Small intestine (tissue), 16 donors: Measurements from ENCODE around the gene GPX4. TPM values are rescaled to one million over a fixed set of nuclear protein-coding genes. Genes with fewer than 3 reads are reported as not detected.

ENCODE experiments used
- DNase-seq, 2 donors: peaks; one replicate each; pipeline versions ENCODE4 v3.0.0 to v3.0.0-alpha.2; 2013
- FAIRE-seq: peaks from 2 replicates; lab custom pipeline; 2012; peaks lifted over from hg19 to GRCh38; lab: Jason Lieb, UNC
- H3K27ac ChIP-seq, 3 donors: one replicate each; pipeline ENCODE4 v1.5.1; 2013; ENCODE audit warnings: low read length in 2 of 3, mild to moderate bottlenecking in 2 of 3, control low read depth in 1 of 3, inconsistent platforms in 1 of 3, low read depth in 1 of 3, moderate library complexity in 1 of 3
- H3K27me3 ChIP-seq, 3 donors: one replicate each; pipeline ENCODE4 v1.6.1; 2013; ENCODE audit warnings: low read length in 3 of 3, inconsistent platforms in 1 of 3; ENCODE audit not compliant: control insufficient read depth in 3 of 3, insufficient read depth in 3 of 3
- H3K36me3 ChIP-seq, 3 donors: one replicate each; pipeline ENCODE4 v1.6.1; 2013; ENCODE audit warnings: low read length in 3 of 3, inconsistent platforms in 1 of 3, low read depth in 1 of 3, mild to moderate bottlenecking in 1 of 3, moderate library complexity in 1 of 3; ENCODE audit not compliant: control insufficient read depth in 3 of 3, insufficient read depth in 2 of 3
- H3K4me1 ChIP-seq, 3 donors: one replicate each; pipeline ENCODE4 v1.6.1; 2013; ENCODE audit warnings: low read length in 2 of 3, inconsistent platforms in 1 of 3, low read depth in 1 of 3, mild to moderate bottlenecking in 1 of 3, moderate library complexity in 1 of 3; ENCODE audit not compliant: control insufficient read depth in 3 of 3, insufficient read depth in 2 of 3
- H3K4me3 ChIP-seq, 3 donors: one replicate each; pipeline ENCODE4 v1.5.1; 2013; ENCODE audit warnings: low read length in 3 of 3, control low read depth in 1 of 3, inconsistent platforms in 1 of 3, low read depth in 1 of 3, mild to moderate bottlenecking in 1 of 3, moderate library complexity in 1 of 3
- H3K9me3 ChIP-seq, 2 donors: one replicate each; pipeline ENCODE4 v1.6.1; 2013; ENCODE audit warnings: low read depth in 1 of 2, low read length in 1 of 2; ENCODE audit not compliant: control insufficient read depth in 2 of 2, insufficient read depth in 1 of 2
- WGBS, 3 donors: extraction: QIAGEN DNeasy Blood & Tissue Kit; methylation state at CpG; one replicate each; pipeline ENCODE4 v1.1.7; 2013; 5-methylcytosine and 5-hydroxymethylcytosine counted together
- long read RNA-seq, 10 donors: transcript quantifications; one replicate each; lab custom pipeline, GENCODE V29; 2026
- polyA plus RNA-seq, 4 donors: library from polyadenylated mRNA; stranded (reverse) in 3 of 4; unstranded in 1 of 4; fragments of 200-250 nt in 3 of 4; fragments of 120-200 nt in 1 of 4; gene quantifications; one replicate each; pipeline versions ENCODE4 v1.2.1 to v1.2.3, GENCODE V29; 2013
- donor health status: healthy with polysubstance abuse.
- donor health status: control.
- donor health status: control.
- donor health status: Bipolar disorder and iron deficiency.
- donor health status: healthy.

The GPX4 gene
- 1,000 to 10,000 TPM in 2 of 4 donors, 100 to 1,000 TPM in 2; 335 to 1,298 (median 781) TPM for polyA plus RNA-seq
- long read RNA-seq, donor 1: 0 reads
- long read RNA-seq, donor 2, transcript GPX4-201 (7 exons, 919 nt): major isoform, 62 of 112 reads
- long read RNA-seq, donor 2, partial matches to known transcripts: 10 of 112 reads
- long read RNA-seq, donor 2, other reads (novel, unspliced or antisense): 35 of 112 reads
- long read RNA-seq, donor 3, transcript GPX4-204 (6 exons, 536 nt): minor isoform, 6 of 164 reads
- long read RNA-seq, donor 3, transcript GPX4-201 (7 exons, 919 nt): major isoform, 89 of 164 reads
- long read RNA-seq, donor 3, partial matches to known transcripts: 14 of 164 reads
- long read RNA-seq, donor 3, other reads (novel, unspliced or antisense): 53 of 164 reads
- long read RNA-seq, donor 4, partial matches to known transcripts: 0 of 1 reads
- long read RNA-seq, donor 4, other reads (novel, unspliced or antisense): 0 of 1 reads
- long read RNA-seq, donor 5, transcript GPX4-201 (7 exons, 919 nt): major isoform, 24 of 51 reads
- long read RNA-seq, donor 5, partial matches to known transcripts: 21 of 51 reads
- long read RNA-seq, donor 5, other reads (novel, unspliced or antisense): 5 of 51 reads
- long read RNA-seq, donor 6, transcript GPX4-201 (7 exons, 919 nt): major isoform, 140 of 255 reads
- long read RNA-seq, donor 6, partial matches to known transcripts: 46 of 255 reads
- long read RNA-seq, donor 6, other reads (novel, unspliced or antisense): 65 of 255 reads
- long read RNA-seq, donor 7, transcript GPX4-201 (7 exons, 919 nt): major isoform, 247 of 421 reads
- long read RNA-seq, donor 7, transcript GPX4-204 (6 exons, 536 nt): minor isoform, 7 of 421 reads
- long read RNA-seq, donor 7, partial matches to known transcripts: 24 of 421 reads
- long read RNA-seq, donor 7, other reads (novel, unspliced or antisense): 137 of 421 reads
- long read RNA-seq, donor 8, transcript GPX4-201 (7 exons, 919 nt): major isoform, 13 of 20 reads
- long read RNA-seq, donor 8, partial matches to known transcripts: 0 of 20 reads
- long read RNA-seq, donor 8, other reads (novel, unspliced or antisense): 5 of 20 reads
- long read RNA-seq, donor 9, transcript GPX4-201 (7 exons, 919 nt): major isoform, 22 of 29 reads
- long read RNA-seq, donor 9, partial matches to known transcripts: 0 of 29 reads
- long read RNA-seq, donor 9, other reads (novel, unspliced or antisense): 5 of 29 reads
- long read RNA-seq, donor 10, transcript GPX4-204 (6 exons, 536 nt): minor isoform, 5 of 189 reads
- long read RNA-seq, donor 10, transcript GPX4-201 (7 exons, 919 nt): major isoform, 104 of 189 reads
- long read RNA-seq, donor 10, partial matches to known transcripts: 26 of 189 reads
- long read RNA-seq, donor 10, other reads (novel, unspliced or antisense): 52 of 189 reads

GRCh38 chr19:1103708-1104310, at the start of gene GPX4:
Gene GPX4 (plus strand): TSS chr19:1103994. CDS start chr19:1104044, 50 bp downstream.
- DNase-seq (peak; percentile 100), FAIRE-seq (peak; percentile 15)
- peak within 1 kb of the TSS; percentile 98 to 100 (median 99) for H3K27ac ChIP-seq
- WGBS, 3 donors: 0 to 1% (median 0%) methylated on average over 41 to 75 of the region's 75 CpGs
- H3K27me3 ChIP-seq: no peaks in the 10 kb centered on the region
- peaks cover 9 to 35% (median 13%) of the 10 kb centered on the region in 3 donors for H3K36me3 ChIP-seq
- peaks cover 0 to 54% (median 9%) of the 10 kb centered on the region in 3 donors for H3K4me1 ChIP-seq
- H3K4me3 ChIP-seq: peak within 1 kb of the TSS; percentile 86 to 95 (median 86)
- H3K9me3 ChIP-seq: no peaks in the 10 kb centered on the region

GRCh38 chr19:1054102-1055027, 49.4 kb upstream of the GPX4 start:
- Histone ChIP-seq H3K27ac (no peak overlapping the region), H3K27me3 (no peaks in the 10 kb centered on the region), H3K4me1 (no peaks in the 10 kb centered on the region), H3K9me3 (peaks cover 0 to 52% of the 10 kb centered on the region in 2 donors), H3K4me3 (no peak overlapping the region), H3K36me3 (peaks cover 0 to 5% (median 0%) of the 10 kb centered on the region in 3 donors)
- FAIRE-seq: no peak
- DNase-seq: no peak
- WGBS, 3 donors: 84 to 91% (median 85%) methylated on average over 23 to 28 of the region's 28 CpGs

- WGBS, 3 donors: 87 to 97% (median 90%) methylated on average over 14 of the region's 14 CpGs
Measured at GRCh38 chr19:1055028-1055425, 48.8 kb upstream of the GPX4 start.

GRCh38 chr19:1055886-1056620, 47.7 kb upstream of the GPX4 start:
- Histone ChIP-seq H3K36me3 (peaks cover 0 to 5% (median 0%) of the 10 kb centered on the region in 3 donors), H3K27ac (no peak overlapping the region), H3K9me3 (peaks cover 0 to 55% of the 10 kb centered on the region in 2 donors), H3K27me3 (no peaks in the 10 kb centered on the region), H3K4me3 (no peak overlapping the region), H3K4me1 (no peaks in the 10 kb centered on the region)
- 78 to 93% (median 85%) methylated on average over 17 to 20 of the region's 20 CpGs for WGBS, 3 donors
- no peak for DNase-seq
- no peak for FAIRE-seq

More at GRCh38 chr19:1055028-1055425, 48.8 kb upstream of the GPX4 start:
- Histone ChIP-seq H3K9me3 (peaks cover 0 to 58% of the 10 kb centered on the region in 2 donors), H3K36me3 (peaks cover 0 to 5% (median 0%) of the 10 kb centered on the region in 3 donors), H3K27me3 (no peaks in the 10 kb centered on the region), H3K27ac (no peak overlapping the region), H3K4me3 (no peak overlapping the region), H3K4me1 (no peaks in the 10 kb centered on the region)
- FAIRE-seq: no peak
- no peak for DNase-seq

- 28 to 45% (median 38%) methylated on average over 3 of the region's 3 CpGs for WGBS, 3 donors
- no peak overlapping the region for H3K4me3 ChIP-seq
Measured at GRCh38 chr19:1057176-1057855, 46.5 kb upstream of the GPX4 start.

GRCh38 chr19:1058112-1058511, 45.7 kb upstream of the GPX4 start:
- Histone ChIP-seq H3K27ac (no peak overlapping the region), H3K9me3 (peaks cover 0 to 54% of the 10 kb centered on the region in 2 donors), H3K36me3 (peaks cover 0 to 5% (median 0%) of the 10 kb centered on the region in 3 donors), H3K4me3 (no peak overlapping the region), H3K4me1 (no peaks in the 10 kb centered on the region), H3K27me3 (no peaks in the 10 kb centered on the region)
- DNase-seq (no peak), FAIRE-seq (no peak)
- 89 to 93% (median 91%) methylated on average over 5 of the region's 5 CpGs for WGBS, 3 donors

More at GRCh38 chr19:1057176-1057855, 46.5 kb upstream of the GPX4 start:
- DNase-seq (peak; percentile 61), FAIRE-seq (no peak)
- Histone ChIP-seq H3K27me3 (no peaks in the 10 kb centered on the region), H3K27ac (no peak overlapping the region), H3K36me3 (peaks cover 0 to 5% (median 0%) of the 10 kb centered on the region in 3 donors), H3K4me1 (no peaks in the 10 kb centered on the region), H3K9me3 (peaks cover 0 to 52% of the 10 kb centered on the region in 2 donors)
